GM10248 (cell line): Measurements from ENCODE around the gene TYROBP.

Experiments
- CTCF ChIA-PET: fragments of 300-600 bp; sonication (Branson Sonifier 250); formaldehyde crosslinking; extraction: SDS; loops from one replicate; lab custom pipeline; 2021; ENCODE audit warnings: antibody characterized with exemption; lab: Yijun Ruan, JAX
- POLR2A ChIA-PET: fragments of 350-650 bp; sonication (Branson Sonifier 250); formaldehyde crosslinking; extraction: SDS; loops from one replicate; lab custom pipeline; 2020; ENCODE audit warnings: antibody characterized with exemption; lab: Yijun Ruan, JAX
- DNase-seq: peaks from one replicate; pipeline ENCODE4 v3.0.0; 2012; ENCODE audit errors: extremely low spot score
- CTCF ChIP-seq: IDR thresholded peaks from 2 replicates; pipeline ENCODE4 v1.5.1; 2012; ENCODE audit warnings: mild to moderate bottlenecking, low read depth; ENCODE audit errors: extremely low read depth, missing control alignments, control extremely low read depth

The TYROBP gene

GRCh38 chr19:35882114-35882832, 25.8 kb downstream of the TYROBP start:
- ChIA-PET CTCF (interaction anchor here (0.7 to 6.5 kb wide), 16 partner anchors 10 to 186 kb away, joined by 3 to 82 read pairs (median 5); partner anchors contain the start of genes KIRREL2 and TYROBP), POLR2A (interaction anchor here (0.5 to 1.9 kb wide), 3 partner anchors 15 to 106 kb away, joined by 3 to 5 read pairs (median 4); no protein-coding TSS in a partner anchor)
- peak; percentile 57 for TF ChIP-seq CTCF
- DNase-seq, result peak; percentile 66

- ChIA-PET CTCF (interaction anchor here (0.7 to 6.5 kb wide), 10 partner anchors 10 to 188 kb away, joined by 3 to 82 read pairs (median 5); partner anchors contain the start of gene APLP1), POLR2A (interaction anchor here (0.5 to 1.8 kb wide), 2 partner anchors 10 to 15 kb away, joined by 3 to 7 read pairs; no protein-coding TSS in a partner anchor)
- no peak for TF ChIP-seq CTCF
- peak; percentile 85 for DNase-seq
These were observed 28.3 kb downstream of the TYROBP start for GRCh38 chr19:35879770-35880317.

GRCh38 chr19:35879068-35879467, 29.0 kb downstream of the TYROBP start:
- ChIA-PET CTCF (interaction anchor here (0.7 to 6.3 kb wide), 5 partner anchors 9 to 187 kb away, joined by 3 to 45 read pairs (median 5); no protein-coding TSS in a partner anchor), POLR2A (interaction anchor here (1.8 kb wide), 1 partner anchor 9 kb away, joined by 7 read pairs; no protein-coding TSS in a partner anchor)
- DNase-seq, result no peak
- no peak for TF ChIP-seq CTCF

GRCh38 chr19:35874392-35874930, 33.6 kb downstream of the TYROBP start:
- POLR2A ChIA-PET, result no interaction called here
- CTCF ChIA-PET, result no interaction called here
- TF ChIP-seq CTCF, result no peak
- no peak for DNase-seq

GRCh38 chr19:35872180-35872579, 35.9 kb downstream of the TYROBP start:
- no peak for TF ChIP-seq CTCF
- CTCF ChIA-PET, result no interaction called here

GRCh38 chr19:35871611-35872010, 36.5 kb downstream of the TYROBP start:
- no peak for DNase-seq
- no peak for TF ChIP-seq CTCF
- ChIA-PET POLR2A (no interaction called here), CTCF (no interaction called here)

More at GRCh38 chr19:35872180-35872579, 35.9 kb downstream of the TYROBP start:
- no peak for DNase-seq
- POLR2A ChIA-PET, result no interaction called here
